ENCODE measurements around the gene EARS2. TPM values are rescaled to one million over a fixed set of nuclear protein-coding genes. Genes with fewer than 3 reads are reported as not detected.

Gene EARS2
- total and polyA plus RNA-seq, 2 of the 4 experiments (the other 2 are of a cell fraction): 28.1 to 37.8 TPM

DNA sequence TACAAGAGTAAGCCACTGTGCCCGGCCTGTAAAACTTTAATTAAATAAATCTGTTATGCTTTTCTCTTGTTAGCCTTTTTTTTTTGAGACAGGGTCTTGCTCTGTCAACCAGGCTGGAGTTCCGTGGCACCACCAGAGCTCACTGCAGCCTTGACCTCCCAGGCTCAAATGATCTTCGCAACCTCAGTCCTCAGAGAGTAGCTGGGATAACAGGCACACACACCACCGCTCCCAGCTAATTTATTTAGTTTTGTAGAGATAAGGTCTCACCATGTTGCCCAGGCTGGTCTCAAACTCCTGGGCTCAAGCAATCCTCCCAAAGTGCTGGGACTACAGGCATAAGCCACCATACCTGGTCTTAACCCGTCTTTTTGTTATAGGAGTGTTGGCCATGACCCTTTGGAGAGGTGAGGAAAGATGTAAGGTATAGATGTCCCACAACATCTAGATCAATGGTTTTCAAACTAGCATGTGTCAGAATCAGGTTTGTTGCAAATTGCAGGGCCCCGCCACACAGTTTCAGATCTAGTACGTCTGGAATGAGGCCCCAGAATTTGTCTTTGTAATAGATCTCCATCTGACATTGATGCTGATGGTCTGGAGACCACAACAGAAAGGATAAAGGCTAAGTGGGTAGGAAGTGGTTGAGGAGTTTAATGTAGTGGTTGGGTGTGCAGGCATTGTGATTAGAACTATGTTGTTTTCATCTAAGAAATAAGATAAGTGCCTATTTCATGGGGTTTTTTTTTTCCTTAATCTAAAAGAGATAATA is 42.6 kb downstream of the EARS2 start:
- no peak overlapping the region for H2AK5ac ChIP-seq (ENCODE audit: low read depth, low read length)
- no peak overlapping the region for H3K14ac ChIP-seq (replicated peaks; ENCODE audit: low read depth, low read length)
- no TSS peak for BruUV-seq (replicated peaks)
- no peaks in the 10 kb centered on the region for H3K4me1 ChIP-seq (ENCODE audit: control insufficient read depth, insufficient read depth, low read length)
- H3K27me3 ChIP-seq (ENCODE audit: control insufficient read depth, insufficient read depth, low read length): no peaks in the 10 kb centered on the region
- no peak overlapping the region for H4K5ac ChIP-seq (ENCODE audit: low read depth, low read length)
- ChIA-PET POLR2A (ENCODE audit: unreplicated experiment) (no interaction called here), CTCF (no interaction called here)
- ATAC-seq (ENCODE audit: low read depth) (no peak), DNase-seq (no peak)
- H3K27ac ChIP-seq (ENCODE audit: insufficient read depth, low read length): no peak overlapping the region
- no peak overlapping the region for H3K9ac ChIP-seq (ENCODE audit: low read depth, low read length)
- no peak overlapping the region for H3K18ac ChIP-seq (ENCODE audit: low read depth, low read length)
- H3K56ac ChIP-seq (ENCODE audit: extremely low read depth, insufficient read depth, low read length): no peak overlapping the region
- H2AK9ac ChIP-seq (replicated peaks; ENCODE audit: low read depth, low read length, poor library complexity): no peak overlapping the region
- peaks cover 10% of the 10 kb centered on the region; the same call in 1 of the 2 replicates for H3K9me1 ChIP-seq (ENCODE audit: insufficient read depth, low read length)
- dilution Hi-C loops (cut with HindIII; ENCODE audit: low sequenced_read_pairs, unreplicated experiment) (no loop called here), in situ Hi-C loops (cut with MboI; ENCODE audit: low sequenced_read_pairs) (no loop called here), intact Hi-C loops (cut with micrococcal nuclease) (no loop called here)
- no peak overlapping the region for H3K4me3 ChIP-seq (ENCODE audit: insufficient read depth, low read depth, low read length)
- H2AFZ ChIP-seq (replicated peaks; ENCODE audit: low read length, poor library complexity): no peak overlapping the region
- no peak overlapping the region for H3K4me2 ChIP-seq (ENCODE audit: low read depth, low read length)
- no peak overlapping the region for H2BK120ac ChIP-seq (ENCODE audit: low read depth, low read length)
- no peak for TF ChIP-seq RAD21 (IDR thresholded peaks at IDR 0.05; ENCODE audit: low read length)
- no peak for TF ChIP-seq RFX5 (IDR thresholded peaks at IDR 0.05; ENCODE audit: low read depth, low read length)
- no peak for TF ChIP-seq POLR2A (IDR thresholded peaks at IDR 0.05; ENCODE audit: low read depth, low read length)
- TF ChIP-seq BHLHE40 (IDR thresholded peaks at IDR 0.05; ENCODE audit: low read depth, low read length): no peak
- peaks cover 0 to 9% of the 10 kb centered on the region in 2 experiments; a peak in 3 of 4 replicates for H3K79me1 ChIP-seq (ENCODE audit: low read depth in 1 of 2, low read length in 2 of 2)
- no peak overlapping the region for H2BK15ac ChIP-seq (ENCODE audit: low read depth, low read length)
- H3K9me3 ChIP-seq (ENCODE audit: control insufficient read depth, insufficient read depth, low read length): no peaks in the 10 kb centered on the region
- no peak overlapping the region for H4K8ac ChIP-seq (ENCODE audit: low read depth in 2 of 2, low read length in 2 of 2)
- no peak overlapping the region for H3K4ac ChIP-seq (ENCODE audit: low read depth, low read length)
- H2BK5ac ChIP-seq (ENCODE audit: low read depth, low read length, poor library complexity, severe bottlenecking): no peak overlapping the region
- H3K23ac ChIP-seq (ENCODE audit: low read depth, low read length): no peak overlapping the region
- 71% methylated on average over 1 of the region's 7 CpGs; no CpG with 5 or more reads in 1 of the 2 experiments for WGBS, 2 experiments (ENCODE audit: extremely low coverage in 2 of 2, insufficient read length in 1 of 2)
- H2BK20ac ChIP-seq (ENCODE audit: low read depth, low read length): no peak overlapping the region
- H4K91ac ChIP-seq (ENCODE audit: insufficient read depth, low read depth, low read length): no peak overlapping the region
- peaks cover 10% of the 10 kb centered on the region for H3K36me3 ChIP-seq (ENCODE audit: control insufficient read depth, insufficient read depth, low read length)
- 0 out of 2 replicates have a peak, but pooled peaks cover under 1% of the 10 kb centered on the region for H4K20me1 ChIP-seq (ENCODE audit: insufficient read depth, low read length)
